Ishikawa (cell line): ENCODE results near the gene TBC1D9.

Experiments
- CEBPB ChIP-seq: IDR thresholded peaks from 2 replicates; pipeline ENCODE4 v1.6.1; 2012
- CREB1 ChIP-seq: IDR thresholded peaks from 2 replicates; pipeline ENCODE4 v1.6.1; 2012; ENCODE audit warnings: low read depth
- EGR1 ChIP-seq: IDR thresholded peaks from 2 replicates; pipeline ENCODE4 v1.6.1; 2012
- EP300 ChIP-seq: IDR thresholded peaks from 2 replicates; pipeline ENCODE4 v1.6.1; 2012; ENCODE audit warnings: borderline replicate concordance
- FOXM1 ChIP-seq: IDR thresholded peaks from 2 replicates; pipeline ENCODE4 v1.6.1; 2012; ENCODE audit warnings: low read depth, borderline replicate concordance
- MAX ChIP-seq: IDR thresholded peaks from 2 replicates; pipeline ENCODE4 v1.6.1; 2012
- NFIC ChIP-seq: IDR thresholded peaks from 2 replicates; pipeline ENCODE4 v1.6.1; 2012
- RAD21 ChIP-seq: IDR thresholded peaks from 2 replicates; pipeline ENCODE4 v1.6.1; 2012; ENCODE audit warnings: low read depth
- TAF1 ChIP-seq: IDR thresholded peaks from 2 replicates; pipeline ENCODE4 v1.6.1; 2012; ENCODE audit warnings: low read depth, mild to moderate bottlenecking
- TCF12 ChIP-seq: IDR thresholded peaks from 2 replicates; pipeline ENCODE4 v1.6.1; 2012; ENCODE audit warnings: low read depth
- TEAD4 ChIP-seq: IDR thresholded peaks from 2 replicates; pipeline ENCODE4 v1.6.1; 2012
- USF1 ChIP-seq: IDR thresholded peaks from 2 replicates; pipeline ENCODE4 v1.6.1; 2012
- YY1 ChIP-seq: IDR thresholded peaks from 2 replicates; pipeline ENCODE4 v1.6.1; 2012; ENCODE audit warnings: low read depth
- ZBTB7A ChIP-seq: IDR thresholded peaks from 2 replicates; pipeline ENCODE4 v1.6.1; 2012; ENCODE audit warnings: low read depth
- TF ChIP-seq, protein P1 (sequence below): IDR thresholded peaks from 2 replicates; pipeline ENCODE4 v1.6.1; 2012; ENCODE audit warnings: low read depth, mild to moderate bottlenecking

Gene TBC1D9

DNA sequence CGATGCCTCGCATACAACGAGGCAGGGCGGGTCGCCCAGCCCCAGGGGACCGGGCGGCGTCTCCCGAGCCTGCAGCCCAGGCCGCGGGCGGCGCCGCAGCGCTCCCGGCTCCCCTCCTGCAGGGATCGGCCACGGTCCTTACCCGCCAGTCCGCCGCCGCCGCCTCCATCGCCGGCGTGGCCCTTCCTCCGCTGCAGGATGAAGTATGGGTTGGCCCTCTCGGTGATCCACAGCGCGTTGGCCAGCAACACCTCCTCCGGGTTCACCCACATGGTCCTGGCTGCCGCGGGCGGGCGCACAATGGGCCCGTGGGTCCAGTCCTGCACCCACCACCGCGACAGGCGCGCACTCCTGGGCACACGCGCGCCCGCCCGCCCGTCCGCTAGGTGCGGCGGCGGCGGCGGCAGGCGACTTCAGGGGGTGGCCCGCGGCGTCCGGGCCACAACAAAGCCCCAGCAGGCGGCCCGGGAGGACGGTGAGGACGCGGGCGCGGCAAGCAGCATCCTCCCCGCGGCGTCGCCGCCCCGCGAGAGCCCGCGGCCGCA is 339 bp downstream of the TBC1D9 start:
- TF ChIP-seq MAX (peak; percentile 59), YY1 (no peak)

- TF ChIP-seq YY1 = no peak
- TF ChIP-seq TEAD4 = no peak
- no peak for TF ChIP-seq EGR1
- TF ChIP-seq, protein P1, sequence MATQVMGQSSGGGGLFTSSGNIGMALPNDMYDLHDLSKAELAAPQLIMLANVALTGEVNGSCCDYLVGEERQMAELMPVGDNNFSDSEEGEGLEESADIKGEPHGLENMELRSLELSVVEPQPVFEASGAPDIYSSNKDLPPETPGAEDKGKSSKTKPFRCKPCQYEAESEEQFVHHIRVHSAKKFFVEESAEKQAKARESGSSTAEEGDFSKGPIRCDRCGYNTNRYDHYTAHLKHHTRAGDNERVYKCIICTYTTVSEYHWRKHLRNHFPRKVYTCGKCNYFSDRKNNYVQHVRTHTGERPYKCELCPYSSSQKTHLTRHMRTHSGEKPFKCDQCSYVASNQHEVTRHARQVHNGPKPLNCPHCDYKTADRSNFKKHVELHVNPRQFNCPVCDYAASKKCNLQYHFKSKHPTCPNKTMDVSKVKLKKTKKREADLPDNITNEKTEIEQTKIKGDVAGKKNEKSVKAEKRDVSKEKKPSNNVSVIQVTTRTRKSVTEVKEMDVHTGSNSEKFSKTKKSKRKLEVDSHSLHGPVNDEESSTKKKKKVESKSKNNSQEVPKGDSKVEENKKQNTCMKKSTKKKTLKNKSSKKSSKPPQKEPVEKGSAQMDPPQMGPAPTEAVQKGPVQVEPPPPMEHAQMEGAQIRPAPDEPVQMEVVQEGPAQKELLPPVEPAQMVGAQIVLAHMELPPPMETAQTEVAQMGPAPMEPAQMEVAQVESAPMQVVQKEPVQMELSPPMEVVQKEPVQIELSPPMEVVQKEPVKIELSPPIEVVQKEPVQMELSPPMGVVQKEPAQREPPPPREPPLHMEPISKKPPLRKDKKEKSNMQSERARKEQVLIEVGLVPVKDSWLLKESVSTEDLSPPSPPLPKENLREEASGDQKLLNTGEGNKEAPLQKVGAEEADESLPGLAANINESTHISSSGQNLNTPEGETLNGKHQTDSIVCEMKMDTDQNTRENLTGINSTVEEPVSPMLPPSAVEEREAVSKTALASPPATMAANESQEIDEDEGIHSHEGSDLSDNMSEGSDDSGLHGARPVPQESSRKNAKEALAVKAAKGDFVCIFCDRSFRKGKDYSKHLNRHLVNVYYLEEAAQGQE = no peak
- TF ChIP-seq USF1 = no peak
- TF ChIP-seq CREB1 = no peak
- no peak for TF ChIP-seq EP300
- no peak for TF ChIP-seq TAF1
- no peak for TF ChIP-seq RAD21
- TF ChIP-seq ZBTB7A = no peak
- TF ChIP-seq MAX = no peak
- TF ChIP-seq NFIC = no peak
- no peak for TF ChIP-seq CEBPB
Measured at GRCh38 chr4:140754918-140755773, 1.0 kb downstream of the TBC1D9 start.

DNA sequence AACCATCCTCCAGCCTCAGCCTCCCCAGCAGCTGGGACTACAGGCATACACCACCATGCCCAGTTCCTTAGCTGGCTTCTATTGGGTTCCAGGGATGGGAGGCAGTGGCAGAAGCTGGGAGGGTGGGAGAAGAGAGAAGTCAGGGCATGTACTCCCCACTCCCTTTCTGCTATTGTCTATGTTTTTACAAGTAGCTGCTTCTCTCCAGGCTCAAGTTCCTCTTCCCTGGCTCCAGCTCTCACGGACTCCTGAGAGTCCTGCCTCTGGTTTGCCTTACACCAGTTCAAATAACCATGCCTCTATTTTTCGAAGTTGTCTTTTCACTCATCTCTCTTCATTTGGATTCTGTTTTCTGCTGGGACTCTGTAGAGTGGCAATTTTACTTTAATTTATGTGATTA is 2.9 kb downstream of the TBC1D9 start:
- TF ChIP-seq RAD21 (no peak), TCF12 (no peak), CEBPB (no peak), USF1 (no peak)

DNA sequence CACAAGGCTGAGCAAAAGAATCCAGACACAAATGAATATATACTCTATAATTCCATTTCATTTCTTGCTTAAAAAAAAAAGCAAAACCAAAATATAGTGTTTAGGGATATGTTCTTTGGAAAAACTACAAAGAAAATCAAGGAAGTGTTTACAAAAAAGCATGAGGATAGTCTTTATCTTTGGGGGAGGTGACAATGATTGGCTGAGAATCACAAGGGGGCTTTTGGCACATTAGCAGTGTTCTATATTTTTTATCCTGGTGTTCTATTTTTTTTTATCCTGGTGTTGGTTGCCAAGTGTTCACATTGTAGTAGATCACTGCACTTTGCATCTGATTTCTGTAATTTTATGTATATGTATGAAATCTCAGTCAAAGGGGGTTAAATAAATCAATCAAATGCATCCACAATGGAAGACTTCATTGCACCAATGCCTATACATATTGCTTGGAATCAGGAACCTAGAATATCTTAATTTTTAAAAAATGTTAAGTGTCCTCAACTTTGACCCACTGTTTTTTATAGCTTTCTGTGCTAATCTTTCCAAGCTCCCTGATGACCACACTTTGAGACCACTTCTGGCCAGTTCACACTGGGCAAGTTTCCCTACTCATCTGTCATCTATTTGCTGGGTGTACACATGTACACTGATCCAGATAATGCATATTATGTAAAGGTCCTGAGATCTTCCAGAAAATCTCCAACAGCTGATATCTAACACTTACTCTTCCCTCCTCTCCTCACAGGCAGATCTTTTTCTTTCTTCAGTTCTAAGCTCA is 3.7 kb downstream of the TBC1D9 start:
- no peak for TF ChIP-seq YY1
- no peak for TF ChIP-seq CREB1
- no peak for TF ChIP-seq MAX
- TF ChIP-seq, protein P1 = no peak
- TF ChIP-seq TCF12 = no peak
- TF ChIP-seq ZBTB7A = no peak
- TF ChIP-seq CEBPB = no peak
- no peak for TF ChIP-seq EP300

DNA sequence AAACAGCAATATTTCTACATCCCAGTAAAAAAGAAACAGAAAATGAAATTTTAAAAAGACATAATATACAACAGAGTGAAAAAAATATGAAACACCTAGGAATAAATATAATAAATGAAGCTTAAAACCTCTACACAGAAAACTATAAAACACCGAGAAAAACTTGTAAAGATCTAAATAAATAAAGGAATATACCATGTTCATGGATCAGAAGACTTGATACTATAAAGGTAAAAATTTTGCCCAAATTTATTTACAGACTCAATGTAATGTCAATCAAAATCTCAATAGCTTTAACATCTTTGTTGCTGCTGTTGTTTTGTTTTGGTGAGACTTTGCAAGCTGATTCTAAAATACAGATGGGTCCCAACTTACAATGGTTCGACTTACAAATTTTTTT is 5.7 kb downstream of the TBC1D9 start:
- TF ChIP-seq TCF12 = no peak
- no peak for TF ChIP-seq FOXM1
- no peak for TF ChIP-seq EGR1
- no peak for TF ChIP-seq TEAD4
- no peak for TF ChIP-seq RAD21
- no peak for TF ChIP-seq CREB1
- TF ChIP-seq ZBTB7A = no peak
- no peak for TF ChIP-seq TAF1
- TF ChIP-seq CEBPB = no peak
- no peak for TF ChIP-seq EP300
- no peak for TF ChIP-seq YY1
- TF ChIP-seq, protein P1 = no peak
- no peak for TF ChIP-seq USF1
- TF ChIP-seq MAX = no peak
- no peak for TF ChIP-seq NFIC
